ENCODE measurements around the gene MARS1.
"Not testable (repeated sequence)": the region's sequence is repeated elsewhere in the genome, so short reads cannot be mapped to it uniquely, and the experiment has no call there.

Gene MARS1

GRCh38 chr12:57487597-57488401, at the start of gene MARS1:
MARS1 (plus strand) TSS chr12:57488068; CDS start chr12:57488091, 23 bp downstream.
- DNase-seq: peak; percentile 96

- DNase-seq: no peak
These were observed 49.5 kb upstream of the MARS1 start for GRCh38 chr12:57438400-57438799.

- DNase-seq: no peak
These were observed 48.1 kb upstream of the MARS1 start for GRCh38 chr12:57439762-57440266.

GRCh38 chr12:57441393-57441792, 46.5 kb upstream of the MARS1 start:
- DNase-seq: not testable (repeated sequence)

- no peak for DNase-seq
These were observed 45.9 kb upstream of the MARS1 start for GRCh38 chr12:57441846-57442427.

GRCh38 chr12:57444337-57444736, 43.5 kb upstream of the MARS1 start:
- not testable (repeated sequence) for DNase-seq

GRCh38 chr12:57444744-57445143, 43.1 kb upstream of the MARS1 start:
- DNase-seq: no peak

- no peak for DNase-seq
These were observed 41.4 kb upstream of the MARS1 start for GRCh38 chr12:57446292-57446960.

- DNase-seq: no peak
These were observed 39.2 kb upstream of the MARS1 start for GRCh38 chr12:57448669-57449068.

GRCh38 chr12:57449375-57449774, 38.5 kb upstream of the MARS1 start:
- no peak for DNase-seq

- no peak for DNase-seq
These were observed 37.8 kb upstream of the MARS1 start for GRCh38 chr12:57450057-57450456.

GRCh38 chr12:57451233-57451778, 36.6 kb upstream of the MARS1 start:
- no peak for DNase-seq

- DNase-seq: no peak
These were observed 35.5 kb upstream of the MARS1 start for GRCh38 chr12:57452181-57452936.

GRCh38 chr12:57452937-57453509, 34.8 kb upstream of the MARS1 start:
- DNase-seq: peak; percentile 52

GRCh38 chr12:57454213-57454565, 33.7 kb upstream of the MARS1 start:
- no peak for DNase-seq

- DNase-seq: no peak
These were observed 33.1 kb upstream of the MARS1 start, which contains the start of gene INHBE for GRCh38 chr12:57454566-57455373. INHBE (plus strand) TSS chr12:57455307; CDS start chr12:57455537, 230 bp downstream.

GRCh38 chr12:57455374-57456144, 32.3 kb upstream of the MARS1 start:
- no peak for DNase-seq

GRCh38 chr12:57456145-57456700, 31.6 kb upstream of the MARS1 start:
- peak; percentile 69 for DNase-seq

GRCh38 chr12:57456737-57457490, 31.0 kb upstream of the MARS1 start:
- no peak for DNase-seq

Data from CD4-positive, alpha-beta T cell treated with Interleukin-10 for 1 hour (primary cell).